NCI-H2196 treated with DMSO at 0.1 percent for 48 hours (cell line): Measurements from ENCODE around the gene ARL2BP.

Experiments used
- DNase-seq: peaks from one replicate; lab custom pipeline; 2025; ENCODE audit not compliant: unreplicated experiment; lab: John Stamatoyannopoulos, UW

ARL2BP gene

DNA sequence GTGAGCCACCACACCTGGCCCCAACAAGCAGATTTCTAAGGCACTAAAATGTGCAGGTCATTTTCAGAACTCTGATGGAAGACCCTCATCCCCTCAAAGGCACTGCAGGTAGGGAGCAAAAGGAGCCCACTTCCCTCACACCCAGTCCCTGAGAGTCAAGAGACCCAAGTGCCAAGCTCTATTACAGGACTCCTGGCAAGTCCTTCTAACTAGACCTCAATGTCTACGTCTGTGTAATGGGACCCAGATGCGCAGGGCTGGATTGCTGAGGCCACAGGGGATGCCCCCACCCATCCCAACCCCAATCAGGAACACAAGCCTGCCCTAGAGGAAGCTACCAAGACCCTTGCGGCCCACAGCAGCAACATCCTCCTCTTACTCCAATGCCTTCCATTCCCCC lies 36.7 kb downstream of the ARL2BP start:
- no peak for DNase-seq

DNA sequence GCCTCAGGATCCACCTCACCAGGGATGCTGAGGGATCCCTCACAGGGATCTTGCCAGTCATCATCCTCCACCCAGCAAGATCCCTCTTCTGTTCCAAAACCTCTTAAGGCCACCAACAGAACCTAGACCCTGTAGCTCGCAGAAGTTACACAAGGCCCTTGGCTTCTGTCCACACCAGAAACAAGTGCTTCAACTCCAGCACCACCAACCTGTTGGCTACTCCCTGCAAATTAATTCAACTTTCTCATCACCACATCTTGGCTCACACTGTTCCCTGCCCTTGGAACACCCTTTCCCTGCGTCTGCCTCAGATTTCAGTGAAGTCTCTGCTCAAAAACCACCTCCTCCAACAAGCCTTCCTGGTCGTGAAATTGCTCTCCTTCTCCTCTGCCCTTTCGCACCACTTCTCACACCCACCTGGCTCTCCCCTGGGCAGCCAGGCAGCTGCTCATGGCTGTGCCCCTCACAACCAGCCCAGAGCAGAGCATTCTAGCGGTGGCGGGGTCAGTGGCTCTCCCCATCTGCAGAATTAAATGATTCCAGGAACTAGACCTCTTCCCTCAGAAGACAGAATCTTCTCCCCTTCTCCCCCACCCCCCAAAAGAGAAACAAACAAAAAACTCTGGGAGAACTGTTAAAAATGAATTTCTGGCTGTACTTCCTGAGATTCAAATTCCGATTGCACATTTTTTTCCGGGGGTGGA lies 37.6 kb downstream of the ARL2BP start:
- no peak for DNase-seq

DNA sequence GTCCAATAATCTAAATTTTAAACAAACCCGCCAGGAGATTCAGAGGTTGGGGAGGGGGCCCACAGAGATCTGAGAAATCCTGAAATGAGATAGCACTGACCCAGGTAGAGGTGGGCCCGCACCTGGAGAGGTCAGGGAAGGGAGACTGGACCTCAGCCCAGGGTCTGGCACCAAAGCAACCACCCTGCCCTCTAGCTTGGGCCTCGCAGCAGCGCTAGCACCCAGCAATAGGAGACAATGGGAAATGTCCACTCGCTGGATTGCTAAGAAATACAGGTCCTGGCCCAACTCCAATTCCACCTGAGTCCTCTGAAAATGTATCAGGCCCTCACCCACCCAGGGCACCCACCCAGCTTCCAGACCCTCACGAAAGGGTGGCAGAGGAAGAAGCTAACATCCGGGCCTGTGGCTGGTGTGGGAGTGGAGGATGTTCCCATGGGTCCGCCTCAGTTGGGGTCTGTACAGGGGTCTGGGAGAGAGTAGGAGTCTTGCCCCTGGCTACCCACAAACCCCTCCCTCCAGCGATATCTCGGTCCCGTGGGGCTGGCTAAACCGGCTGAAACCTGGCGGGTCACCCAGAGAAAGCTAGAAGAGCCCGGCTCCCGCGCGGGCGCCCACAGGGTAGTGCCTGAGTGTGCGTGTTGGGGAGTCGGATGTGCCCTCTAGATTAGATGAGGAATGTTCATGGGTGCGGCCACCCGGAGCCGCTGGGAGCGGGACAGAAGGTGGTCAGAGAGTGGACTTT lies 38.3 kb downstream of the ARL2BP start:
- no peak for DNase-seq

DNA sequence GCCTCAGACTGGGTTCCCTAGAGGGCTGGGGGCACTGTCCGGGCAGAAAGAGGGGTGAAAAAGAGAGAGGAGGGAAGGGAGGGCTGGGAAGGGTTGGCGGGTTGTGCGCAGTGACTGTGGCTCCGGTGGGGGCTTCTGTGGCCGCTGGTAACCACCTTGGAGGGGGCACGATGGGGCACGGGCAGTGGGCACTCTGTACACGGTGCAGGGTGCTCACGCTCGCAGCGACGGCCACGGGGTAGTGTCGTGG lies 38.8 kb downstream of the ARL2BP start:
- no peak for DNase-seq

DNA sequence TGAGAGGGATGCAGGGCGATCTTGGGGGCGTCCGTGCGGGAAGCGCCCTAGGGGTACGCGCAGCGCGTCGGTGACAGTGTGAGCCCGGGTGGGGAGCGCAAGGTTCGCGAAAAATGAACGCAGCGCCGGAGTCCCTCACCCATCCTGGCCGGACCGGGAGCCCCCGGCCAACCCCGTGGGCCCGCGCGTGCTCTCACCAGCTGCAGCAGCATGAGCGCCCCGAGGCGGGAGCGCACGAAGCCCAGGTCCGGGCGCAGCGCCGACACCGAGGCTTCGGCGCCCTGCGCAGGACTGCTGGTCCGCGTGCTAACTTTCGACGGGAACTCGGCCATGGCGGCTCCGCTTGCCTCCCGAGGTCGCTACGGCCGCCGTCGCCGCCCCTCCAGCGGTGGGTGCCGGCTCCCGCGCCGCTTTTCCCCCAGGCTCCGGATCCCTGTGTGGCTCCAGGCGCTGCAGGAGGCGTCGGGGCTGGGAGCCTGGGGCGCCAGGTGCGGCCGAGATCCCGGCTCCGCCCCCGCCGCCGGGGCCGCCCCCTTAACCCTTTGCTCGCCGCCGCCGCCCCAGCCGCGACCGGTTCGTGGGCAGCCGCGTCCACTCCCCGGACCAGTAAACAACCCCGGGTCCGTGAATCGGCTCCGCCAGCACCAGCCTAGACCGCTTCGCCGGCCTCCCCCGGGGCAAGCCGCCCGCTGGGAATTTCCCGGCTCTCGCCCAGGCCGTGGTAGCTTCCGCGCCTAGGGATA lies 39.3 kb downstream of the ARL2BP start, which contains the start of gene PLLP:
Gene PLLP (minus strand): TSS at position 464 of the 743 bp plus-strand sequence. CDS start 132 bp downstream, at position 332.
- no peak for DNase-seq

DNA sequence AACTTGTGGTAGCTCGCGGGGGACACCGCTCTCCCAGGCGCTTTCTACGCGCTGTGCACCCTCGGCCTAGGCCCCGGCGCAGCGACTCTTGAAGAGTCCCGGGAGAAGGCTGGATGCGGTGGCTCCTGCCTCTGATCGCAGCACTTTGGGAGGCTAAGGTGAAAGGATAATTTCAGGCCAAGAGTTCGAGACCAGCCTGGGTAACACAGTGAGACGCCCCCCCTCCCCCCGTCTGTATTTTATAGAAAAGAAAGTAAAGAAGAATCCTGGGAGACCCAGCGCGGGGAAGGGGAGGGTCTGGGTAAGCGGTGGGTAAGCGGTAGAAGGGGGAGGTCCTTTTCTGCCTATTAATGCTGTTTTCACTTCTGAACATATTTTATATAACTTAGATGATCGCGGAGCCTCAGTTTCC lies 39.9 kb downstream of the ARL2BP start:
- DNase-seq = no peak

DNA sequence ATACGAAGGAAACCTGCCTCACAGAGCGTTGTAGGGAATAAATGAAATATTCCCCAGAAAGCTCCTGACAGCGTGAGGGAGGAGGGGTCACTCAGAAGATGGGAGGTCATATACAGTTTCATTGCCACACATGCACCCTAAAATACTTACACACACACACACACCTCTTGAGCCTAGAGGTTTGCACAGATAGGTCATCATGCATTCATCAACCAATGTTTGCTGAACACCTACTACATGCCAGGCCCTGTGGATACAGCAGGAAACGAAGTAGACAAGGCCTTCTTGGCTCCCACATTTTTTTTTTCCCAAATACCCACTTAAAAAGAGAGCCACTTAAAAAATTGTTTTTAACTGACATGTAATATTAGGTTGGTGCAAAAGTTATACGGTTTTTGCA lies 40.3 kb downstream of the ARL2BP start:
- no peak for DNase-seq

DNA sequence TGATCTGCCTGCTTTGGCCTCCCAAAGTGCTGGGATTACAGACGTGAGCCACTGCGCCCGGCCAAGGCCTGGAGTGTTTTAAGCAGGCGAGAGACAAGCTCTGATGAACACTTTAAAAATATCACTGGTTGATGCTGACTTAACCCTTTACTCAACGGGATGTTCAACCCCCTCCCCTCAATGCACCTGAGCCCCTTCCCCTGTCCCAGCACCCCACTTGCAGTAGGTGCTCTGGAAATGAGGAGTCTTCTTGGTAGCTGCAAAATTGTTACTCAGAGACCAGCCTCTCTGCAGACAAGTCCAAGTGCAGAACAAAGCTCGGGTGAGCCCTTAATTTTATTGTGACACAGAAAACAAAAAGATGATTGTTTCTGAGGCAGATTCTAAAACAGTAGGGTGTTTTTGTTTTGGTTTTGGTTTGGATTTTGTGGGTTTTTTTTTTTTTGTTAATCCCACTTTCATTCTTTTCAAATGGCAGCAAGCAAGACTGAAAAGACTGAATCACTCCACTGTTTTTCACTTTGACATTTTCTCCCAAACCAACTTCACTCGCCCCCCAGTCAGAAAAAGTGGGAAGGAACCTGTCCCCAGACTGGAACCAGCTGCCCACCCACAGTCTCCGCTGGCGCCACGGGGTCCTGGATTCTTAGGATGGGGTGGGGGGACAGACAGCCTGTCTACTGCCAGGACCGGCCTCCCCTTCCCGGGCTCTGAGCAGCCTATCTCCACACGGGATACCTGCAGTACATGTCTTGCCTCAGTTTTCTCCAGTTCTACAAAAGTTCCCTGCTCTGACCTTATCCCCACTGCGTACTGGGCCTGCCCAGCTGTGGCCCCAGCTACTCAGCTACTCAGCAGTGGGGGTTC lies 44.6 kb downstream of the ARL2BP start:
- DNase-seq = no peak

DNA sequence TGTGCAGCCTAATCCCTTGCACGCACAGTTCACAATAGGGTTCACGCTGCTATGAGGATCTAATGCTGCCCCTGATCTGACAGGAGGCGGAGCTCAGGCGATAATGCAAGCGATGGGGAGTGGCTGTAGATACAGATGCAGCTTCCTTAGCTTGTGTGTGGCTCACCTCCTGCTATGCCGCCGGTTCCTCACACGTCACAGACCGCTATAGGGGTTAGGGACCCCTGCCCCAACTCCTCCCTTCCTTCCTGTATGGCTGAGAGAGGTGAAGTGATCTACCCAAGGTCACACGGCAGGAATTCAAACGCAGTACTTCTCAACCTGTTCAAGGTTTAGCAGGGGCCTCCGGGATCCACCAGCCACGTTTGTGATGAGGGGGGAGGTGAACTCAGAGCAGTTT lies 52.8 kb downstream of the ARL2BP start:
- DNase-seq = no peak

DNA sequence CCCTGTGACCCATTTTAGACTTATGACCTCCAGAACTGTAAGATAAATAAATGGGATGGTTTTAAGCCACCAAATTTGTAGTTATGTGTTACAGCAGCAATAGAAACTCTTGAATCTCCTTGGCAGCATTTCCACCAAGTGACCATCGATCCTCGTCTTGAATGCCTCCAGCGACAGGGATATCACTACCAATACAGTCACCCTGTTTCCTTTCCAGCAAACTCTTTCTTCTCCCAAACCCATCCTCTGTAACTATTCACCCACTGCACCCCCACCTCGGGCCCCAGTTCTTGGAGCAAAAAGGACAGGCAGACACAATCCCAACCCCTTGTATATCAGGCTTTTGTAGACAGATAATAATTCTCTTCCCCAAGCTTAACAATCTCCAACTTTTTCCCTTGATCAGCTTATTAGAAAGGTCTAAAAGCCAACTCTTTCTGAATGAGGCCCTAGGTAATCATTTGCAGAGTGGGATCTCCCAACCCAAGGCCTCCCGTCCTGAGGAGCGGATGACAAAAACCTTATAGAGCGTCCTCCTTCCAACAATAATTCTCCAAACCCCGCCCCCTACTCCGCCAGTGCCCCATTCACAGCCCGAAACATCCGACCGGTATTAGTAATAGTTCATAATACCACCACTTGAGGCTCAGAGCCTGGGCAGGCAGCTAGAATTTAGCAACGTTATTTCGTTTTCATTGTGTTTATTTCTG lies 54.1 kb downstream of the ARL2BP start:
- no peak for DNase-seq

DNA sequence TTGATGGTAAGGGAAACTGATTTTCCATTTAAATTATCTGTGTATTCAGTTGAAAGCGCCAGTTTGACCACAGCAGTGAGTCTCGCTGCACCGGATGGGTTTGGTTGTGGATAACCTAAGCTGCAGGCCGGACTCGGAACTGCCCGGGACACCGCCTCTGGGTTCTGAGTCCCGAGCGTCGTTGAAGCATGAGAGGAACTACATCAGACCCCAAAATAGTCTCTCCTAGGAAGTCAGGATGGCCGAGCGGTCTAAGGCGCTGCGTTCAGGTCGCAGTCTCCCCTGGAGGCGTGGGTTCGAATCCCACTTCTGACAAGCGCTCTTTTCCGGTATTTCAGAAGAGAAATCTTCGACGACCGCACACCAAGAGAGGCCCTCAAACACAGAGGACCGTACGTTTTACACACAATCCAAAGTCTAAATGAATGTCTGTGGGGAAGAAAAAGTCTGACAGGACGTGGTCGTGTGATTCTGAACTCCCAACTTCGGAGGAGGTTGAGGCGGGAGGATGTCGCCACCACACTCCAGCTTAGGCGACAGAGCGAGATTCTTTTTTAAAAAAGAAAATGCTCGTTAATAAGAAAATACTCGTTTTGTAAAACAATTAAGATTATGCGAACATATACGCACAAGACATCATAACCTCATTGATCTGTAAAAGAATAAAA lies 54.8 kb downstream of the ARL2BP start:
- peak; percentile 52 for DNase-seq

DNA sequence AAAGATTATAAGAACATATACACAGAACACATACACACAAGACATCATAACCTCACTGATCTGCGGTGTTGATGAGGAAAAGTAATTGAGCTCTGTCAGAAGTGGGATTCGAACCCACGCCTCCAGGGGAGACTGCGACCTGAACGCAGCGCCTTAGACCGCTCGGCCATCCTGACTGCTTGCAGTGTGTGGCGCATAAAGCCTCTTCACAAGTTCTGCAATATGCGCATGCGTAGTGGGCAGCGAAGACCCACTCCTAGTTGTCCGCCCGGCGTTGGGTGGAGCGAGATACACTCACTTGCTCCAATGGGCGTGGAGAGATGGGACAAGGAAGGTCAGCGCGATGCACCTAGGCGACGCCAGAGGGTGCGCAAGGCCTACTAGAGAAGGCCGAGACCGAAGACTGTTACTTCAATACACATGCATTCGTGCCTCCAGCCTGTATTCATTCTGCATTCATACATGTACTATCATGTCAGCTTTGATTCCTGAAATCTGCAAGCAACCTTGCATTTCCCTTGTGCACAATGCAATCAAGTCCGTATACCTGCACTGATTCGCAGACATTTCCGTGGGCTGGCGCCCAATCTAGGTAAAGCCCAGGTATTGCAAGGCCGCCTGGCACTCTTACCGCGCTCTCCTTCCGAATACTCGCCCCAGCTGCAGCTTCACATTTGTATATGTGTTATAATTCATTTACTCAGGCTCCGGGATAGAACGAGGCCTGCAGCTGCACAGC lies 55.5 kb downstream of the ARL2BP start:
- peak; percentile 77 for DNase-seq

DNA sequence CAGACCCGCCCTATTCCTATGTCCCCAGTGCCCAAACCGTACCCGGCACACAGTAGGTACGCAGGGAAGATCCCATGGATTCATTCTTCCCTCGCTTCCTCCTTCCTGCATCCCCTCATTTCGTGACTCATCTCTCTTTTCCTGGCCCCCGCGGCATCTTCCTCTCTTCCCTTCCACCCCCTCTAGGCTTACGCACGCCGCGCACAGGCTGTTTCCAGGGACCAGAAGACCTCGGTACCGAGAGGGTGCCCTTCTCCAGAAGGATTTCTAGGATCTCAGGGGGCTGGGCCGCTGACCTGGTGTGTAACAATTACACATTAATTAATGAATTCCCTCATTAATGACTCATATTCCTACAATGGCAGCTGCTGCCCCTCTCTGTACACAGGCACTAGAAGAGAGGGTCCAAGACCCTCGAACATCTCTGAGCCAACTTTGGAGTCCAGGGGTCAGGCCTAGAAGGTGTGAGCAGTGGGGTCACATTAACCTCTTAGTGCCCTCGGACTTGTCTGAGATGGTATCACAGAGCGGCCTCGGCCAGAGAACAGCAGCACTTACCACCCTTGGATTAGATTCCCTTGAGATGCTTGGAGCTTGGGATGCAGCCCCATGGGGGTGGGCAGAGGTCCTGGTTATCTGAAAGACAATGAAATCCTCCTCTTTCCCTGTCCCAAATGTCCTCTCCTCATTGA lies 56.2 kb downstream of the ARL2BP start:
- DNase-seq = no peak
